GM18909 (cell line): Measurements from ENCODE around the gene AFAP1.

ENCODE experiments used
- ATAC-seq: cut with Tn5 transposase; IDR thresholded peaks from one replicate; pipeline ENCODE4 v1.9.1; 2021; ENCODE audit warnings: mild to moderate bottlenecking; ENCODE audit not compliant: unreplicated experiment, poor library complexity

The AFAP1 gene

DNA sequence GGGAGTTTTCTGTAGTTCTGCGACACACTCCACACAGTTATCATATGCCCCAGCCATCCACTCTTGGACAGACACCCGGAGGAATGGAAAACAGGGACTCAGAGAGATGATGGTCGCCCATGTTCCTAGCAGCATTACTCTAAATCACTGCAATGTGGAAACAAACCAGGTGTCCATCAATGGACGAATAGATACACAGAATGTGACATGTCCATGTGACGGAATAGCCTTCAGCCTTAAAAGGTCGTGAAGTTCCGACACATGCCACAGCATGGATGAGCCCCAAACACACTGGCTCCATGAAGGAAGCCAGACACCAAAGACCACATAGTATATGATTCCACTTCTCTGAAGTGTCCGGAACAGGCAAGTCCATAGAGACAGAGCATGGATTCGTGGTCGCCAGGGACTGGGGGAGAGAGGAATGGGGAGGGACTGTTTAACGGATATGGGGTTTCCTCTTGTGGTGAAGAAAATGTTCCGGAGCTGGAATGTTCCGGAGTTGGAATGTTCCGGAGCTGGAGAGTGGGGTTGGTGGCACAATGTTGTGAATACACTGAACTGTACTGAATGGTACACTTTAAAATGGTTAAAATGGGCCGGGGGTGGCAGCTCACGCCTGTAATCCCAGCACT is 28.7 kb upstream of the AFAP1 start:
- ATAC-seq: no peak

DNA sequence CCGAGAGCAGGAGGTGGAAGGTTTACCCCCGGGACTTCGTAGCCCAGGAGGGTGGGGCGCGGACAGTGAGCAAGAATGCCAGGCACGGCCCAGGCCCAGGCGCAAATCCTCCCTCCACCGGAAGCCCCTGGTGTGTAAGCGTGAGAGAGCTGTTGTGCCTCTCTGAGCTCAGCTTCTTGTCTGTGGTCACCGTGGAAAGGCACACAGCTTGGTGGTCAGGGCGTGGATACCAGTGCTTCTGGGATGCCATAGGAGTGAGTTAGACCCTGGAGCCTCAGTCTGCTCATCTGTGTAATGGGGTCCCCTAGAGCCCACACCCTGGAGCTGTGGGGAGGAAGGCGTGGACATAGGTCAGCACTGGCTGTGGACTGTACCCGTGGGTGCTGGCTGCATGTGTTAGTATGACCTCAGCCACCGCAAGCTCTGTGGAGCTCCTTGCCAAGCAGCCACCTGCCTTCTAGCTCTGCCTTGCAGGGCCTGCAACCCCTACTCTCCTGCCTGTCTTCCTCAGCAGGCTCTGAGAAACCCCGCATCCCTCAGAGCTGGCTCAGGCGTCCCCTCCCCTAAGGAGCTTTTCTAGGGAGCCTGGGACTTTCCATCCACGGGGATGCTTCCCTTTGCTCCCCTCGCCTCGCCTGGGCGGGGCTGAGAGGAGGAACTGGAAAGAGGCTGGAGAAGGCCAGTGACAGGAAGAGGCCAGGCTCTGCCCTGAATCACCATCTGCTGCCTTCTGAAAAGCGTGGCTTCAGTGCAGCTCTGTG is 28.0 kb upstream of the AFAP1 start:
- ATAC-seq: no peak

DNA sequence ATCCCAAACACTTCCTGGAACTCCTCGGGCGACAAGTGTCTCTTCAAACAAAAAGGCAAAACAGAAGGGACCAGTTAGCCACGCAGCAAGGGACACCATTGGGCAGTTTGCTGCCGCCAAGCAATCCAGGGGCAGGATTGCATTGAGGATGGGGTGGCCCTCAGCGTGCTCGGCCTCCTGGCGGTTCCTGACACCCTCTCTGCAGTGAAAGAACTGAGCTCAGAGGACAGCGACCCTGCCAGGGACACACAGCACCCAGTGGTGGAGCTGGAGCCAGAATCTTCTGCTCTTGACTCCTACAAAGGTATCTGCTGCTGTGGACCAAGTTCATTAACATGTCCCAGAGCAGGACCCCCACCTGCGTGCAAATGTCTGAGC is 27.4 kb upstream of the AFAP1 start:
- no peak for ATAC-seq

DNA sequence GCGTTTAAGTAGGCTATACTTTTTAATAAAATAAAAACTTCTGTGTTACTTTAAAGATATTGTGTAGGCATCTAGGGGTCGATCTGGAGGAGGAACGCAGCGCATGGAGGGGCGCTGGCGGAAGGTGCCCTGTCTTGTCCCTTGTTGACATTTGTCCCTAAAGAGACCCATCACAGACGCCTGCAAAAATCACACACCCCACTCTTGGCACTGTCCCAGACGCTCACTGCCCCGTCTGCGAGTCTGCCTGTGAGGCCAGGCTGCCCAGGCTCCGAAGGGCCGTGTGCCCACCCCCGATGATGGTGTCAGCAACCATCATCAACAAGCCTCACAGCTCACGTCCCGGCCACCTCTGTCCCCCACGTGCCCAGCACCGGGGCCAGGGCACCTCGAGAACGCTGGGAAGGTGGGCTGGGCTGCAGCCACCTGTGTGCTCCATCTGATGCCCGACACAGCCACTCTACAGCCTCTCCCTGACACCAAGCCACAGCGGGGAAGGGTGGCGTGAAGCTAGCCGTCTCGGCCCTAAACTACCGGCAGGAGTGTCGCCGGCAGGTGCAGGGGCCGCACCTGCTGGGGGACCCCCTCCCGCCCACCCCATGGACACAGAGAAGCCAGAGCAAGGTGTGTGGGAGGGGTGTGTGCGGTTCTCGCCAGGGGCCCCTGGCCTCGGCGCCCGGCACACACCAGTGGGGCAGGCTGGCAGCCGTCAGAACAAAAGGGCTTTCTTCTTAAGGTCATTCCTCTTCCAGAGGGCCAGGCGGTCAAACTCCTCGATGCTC is 26.8 kb upstream of the AFAP1 start:
- no peak for ATAC-seq

DNA sequence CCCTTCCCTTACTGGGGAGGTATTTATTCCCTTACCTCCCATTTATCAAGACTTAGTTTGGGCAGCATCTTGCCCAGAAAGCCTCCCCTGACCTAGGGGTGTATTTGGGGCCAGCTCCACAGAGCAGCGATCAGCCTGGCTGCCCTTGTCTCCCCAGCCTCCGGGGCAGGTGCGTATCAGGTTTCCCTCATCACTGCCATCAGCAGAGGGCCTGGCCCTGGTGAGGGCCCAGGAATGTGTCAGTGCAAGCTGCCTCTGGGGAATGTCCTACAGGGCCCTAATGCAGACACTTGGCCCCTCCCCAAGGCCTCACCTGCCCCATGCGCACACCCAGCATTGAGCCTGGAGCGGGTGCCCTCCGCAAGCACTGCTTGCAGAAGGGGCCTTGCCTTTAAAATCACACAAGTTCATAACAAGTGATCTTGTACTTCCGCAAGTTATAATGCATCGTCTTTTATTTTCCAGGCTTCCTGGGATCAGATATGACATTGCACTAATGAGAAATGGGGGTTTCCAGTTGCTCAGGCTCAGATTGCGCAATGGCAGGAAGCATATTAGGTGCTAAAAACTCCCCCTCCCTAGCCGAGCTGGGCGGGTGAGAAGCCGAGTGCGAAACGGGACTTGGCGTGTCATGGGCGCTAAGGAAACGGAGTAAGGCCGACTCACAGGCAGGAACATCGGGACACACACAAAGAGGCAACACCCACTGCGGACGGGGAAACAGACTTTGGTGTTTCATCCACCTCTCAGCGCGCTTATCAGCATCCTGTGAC is 25.4 kb upstream of the AFAP1 start:
- ATAC-seq: no peak

DNA sequence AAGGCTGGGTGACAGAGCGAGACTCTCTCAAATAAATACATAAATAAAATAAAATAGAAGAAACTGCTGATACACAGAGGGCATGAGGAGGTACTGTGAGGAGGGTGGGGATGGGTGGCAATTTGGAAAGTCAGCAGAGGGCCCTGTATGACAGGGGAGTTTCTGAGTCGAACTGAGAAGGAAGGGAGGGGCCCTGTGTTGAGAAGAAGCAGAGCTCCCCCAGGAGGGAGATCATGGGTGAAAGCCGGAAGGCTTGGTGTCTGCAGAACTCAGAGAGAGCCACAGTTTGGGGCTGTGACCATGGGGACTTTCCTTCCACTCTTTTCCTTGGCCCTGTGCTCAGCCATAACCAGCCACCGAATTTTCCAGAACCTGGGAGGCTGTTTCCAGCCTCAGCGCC is 24.8 kb upstream of the AFAP1 start:
- peak; percentile 29 for ATAC-seq

DNA sequence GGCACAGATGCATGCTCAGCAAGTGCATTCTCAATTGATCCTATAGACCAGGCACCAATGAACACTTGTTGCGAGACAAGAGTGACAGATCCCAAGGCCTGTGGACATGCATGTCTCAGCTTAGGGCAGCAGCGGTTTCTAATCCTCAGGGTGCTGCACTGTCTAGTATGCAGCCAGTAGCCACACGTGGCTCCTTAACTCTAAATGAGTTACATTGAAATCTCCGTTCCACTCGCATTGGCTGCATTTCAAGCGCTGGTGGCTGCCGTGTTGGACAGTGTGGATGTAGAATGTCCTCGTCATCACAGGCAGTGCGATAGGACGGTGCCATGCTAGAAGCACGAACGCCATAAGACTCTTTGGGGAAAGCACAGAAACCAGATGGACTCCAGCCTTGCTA is 24.0 kb upstream of the AFAP1 start:
- no peak for ATAC-seq

DNA sequence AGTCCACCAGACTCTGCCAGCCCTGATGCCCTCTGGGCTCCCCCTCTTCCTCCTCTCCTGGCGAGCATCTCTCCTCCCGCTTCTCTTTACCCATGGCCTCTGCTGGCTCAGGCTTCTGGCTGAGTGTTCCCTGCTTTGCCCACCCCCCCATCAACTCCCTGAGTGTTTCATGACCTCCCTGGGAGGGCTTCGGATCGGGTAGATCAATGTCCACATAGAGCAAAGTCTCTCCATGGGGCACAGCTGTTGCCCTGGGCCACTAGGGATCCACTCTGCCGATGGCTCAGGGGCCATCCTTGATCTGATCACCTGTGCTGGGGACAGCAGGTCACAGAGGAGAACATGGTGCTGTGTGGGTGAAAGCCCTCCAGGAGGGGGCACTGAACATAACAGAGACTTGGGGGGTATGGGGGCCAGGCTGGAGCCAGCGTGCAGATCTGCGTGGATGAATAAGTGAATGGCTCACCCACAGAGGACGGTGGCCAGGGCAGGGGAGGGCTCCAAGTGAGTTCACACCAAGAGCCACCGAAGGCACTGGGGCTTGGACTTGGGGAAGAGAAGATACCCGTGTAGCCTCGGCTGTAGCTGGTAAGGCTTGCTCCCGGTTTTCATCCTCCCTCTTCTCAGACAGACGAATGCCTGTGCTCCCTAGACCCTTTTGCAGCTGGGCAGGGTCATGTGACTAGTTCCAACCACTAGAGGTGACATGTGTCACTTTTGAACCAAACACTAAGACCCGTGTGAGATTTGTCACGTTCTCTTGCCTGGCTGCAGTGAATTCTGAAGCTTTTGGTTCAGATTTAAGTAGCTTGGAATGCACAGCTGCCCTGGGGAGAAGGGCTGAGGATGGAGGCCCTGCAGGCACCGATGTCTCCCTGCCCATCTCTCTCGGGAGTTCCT is 23.2 kb upstream of the AFAP1 start:
- no peak for ATAC-seq

DNA sequence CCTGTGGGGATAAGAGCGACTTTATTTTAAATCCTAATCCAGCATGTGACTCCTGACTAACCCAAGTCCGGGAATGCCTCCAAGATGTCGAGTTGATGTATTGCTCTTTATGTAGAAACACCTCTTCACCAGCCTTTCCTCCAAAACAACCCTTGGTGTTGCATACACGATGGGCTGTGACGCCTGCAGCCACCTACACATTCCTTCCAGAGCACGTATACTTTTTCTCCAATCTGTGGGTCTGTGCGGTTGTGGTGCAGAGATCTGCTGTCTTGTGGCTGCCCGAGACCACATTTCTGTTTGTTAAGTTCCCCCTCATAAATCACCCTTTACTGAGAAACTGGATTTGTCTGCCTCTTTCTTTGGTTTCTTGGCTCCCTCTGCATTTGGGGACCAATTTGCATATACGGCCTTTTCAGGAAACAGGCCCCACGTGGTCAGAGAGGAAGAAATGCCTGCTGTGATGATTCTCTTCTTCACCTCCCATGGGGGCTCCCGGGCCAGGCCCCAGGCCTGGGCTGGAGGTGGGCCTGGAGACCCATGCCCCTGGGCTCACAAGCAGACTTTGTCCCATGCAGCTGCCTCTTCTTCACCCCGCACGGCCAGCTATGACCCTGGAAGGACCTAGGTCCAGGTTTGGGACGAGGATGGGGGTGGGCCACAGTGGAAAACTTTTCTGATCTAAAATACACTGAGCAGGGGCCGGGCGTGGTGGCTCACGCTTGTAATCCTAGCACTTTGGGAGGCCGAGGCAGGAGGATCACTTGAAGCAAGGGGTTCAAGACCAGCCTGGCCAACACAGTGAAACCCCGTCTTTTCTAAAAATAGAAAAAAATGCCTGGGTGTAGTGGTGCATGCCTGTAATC is 21.4 kb upstream of the AFAP1 start:
- ATAC-seq: peak; percentile 60

DNA sequence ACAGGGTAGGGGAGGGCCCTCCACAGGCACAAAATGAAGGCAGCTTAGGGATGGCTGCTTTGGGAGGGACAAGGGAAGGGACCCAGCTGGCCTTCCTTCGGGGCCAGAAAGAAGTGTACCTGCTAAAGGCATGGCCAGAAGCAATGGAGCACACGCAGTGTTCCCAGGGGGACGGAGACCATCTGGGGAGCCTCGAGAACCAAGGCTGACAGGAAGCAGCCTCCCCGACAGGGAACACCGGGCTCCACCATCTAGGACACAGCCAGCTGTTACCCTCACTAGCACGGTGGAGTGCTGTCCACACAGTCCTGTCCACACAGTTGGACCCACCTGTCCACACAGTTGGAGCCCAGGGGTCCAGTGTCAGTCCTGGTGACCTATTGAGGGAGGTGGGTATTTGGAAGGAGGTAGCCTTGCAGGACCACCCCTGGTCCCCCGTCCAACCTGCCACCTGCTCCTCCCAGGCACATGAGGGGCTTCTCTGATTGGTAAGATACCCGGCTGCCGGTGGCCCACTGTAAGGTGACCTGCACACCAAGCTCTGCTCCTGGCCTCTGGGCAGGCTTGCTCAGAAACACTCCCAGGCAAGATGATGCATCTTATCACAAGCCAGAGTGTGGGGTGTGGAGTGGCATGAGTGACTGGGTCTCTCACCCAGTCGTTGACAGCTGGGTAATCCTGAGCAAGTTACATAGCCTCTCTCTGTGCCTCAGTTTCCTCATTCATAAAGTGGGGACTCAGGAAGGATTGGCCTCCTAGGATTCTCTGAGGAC is 20.5 kb upstream of the AFAP1 start:
- no peak for ATAC-seq

DNA sequence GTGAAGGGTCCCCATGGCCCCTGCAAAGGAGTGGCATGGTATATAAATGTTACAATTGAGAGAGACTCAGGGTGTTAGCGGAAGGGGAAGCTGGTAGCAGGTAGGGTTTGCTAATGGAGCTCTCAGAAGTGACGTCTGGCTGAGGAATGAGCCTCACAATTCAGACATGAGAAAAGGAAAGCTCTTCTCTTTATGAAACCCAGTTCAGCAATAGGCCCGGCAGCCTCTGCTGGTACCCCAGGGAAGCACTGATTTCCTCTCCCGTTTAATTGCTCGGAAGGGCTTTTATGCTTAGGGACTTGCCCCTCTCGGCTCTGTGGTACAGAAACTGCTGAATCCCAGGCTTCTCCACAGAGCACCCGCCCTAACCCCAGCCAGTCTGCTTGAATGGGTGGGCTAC is 19.4 kb upstream of the AFAP1 start:
- no peak for ATAC-seq

DNA sequence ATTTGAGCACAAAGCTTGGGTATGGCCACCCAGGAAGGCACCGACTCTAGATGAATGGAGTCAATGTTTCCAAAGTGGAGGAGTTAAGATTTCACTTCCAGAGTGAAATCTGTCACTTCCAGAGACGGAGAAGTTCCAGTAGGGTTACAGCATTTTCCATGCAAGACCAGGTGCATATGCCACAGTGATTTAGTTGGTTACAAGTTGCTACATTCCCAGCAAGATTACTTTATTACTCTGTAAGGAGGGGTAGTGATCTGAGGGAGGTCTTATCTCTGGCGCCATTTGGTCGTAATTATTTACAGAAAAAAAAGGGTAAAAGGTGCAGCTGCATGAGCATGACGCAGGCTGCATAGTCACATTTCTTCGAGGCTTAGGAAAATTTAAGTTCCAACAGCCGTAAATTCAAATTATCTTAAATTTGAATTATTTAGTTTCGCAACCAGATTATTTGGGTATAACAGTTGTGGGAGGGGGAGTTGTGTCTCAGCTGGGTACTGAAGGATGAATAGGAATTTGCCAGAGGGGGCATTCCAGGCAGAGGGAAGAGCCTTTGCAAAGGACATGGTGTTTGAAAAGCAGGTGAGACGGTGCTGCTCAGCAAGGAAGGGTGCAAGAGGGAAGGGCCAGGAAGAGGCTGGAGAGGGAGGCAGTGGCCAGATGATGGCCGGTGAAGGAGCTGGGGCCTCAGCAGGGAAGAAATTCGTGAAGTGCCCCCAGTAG is 17.4 kb upstream of the AFAP1 start:
- no peak for ATAC-seq

DNA sequence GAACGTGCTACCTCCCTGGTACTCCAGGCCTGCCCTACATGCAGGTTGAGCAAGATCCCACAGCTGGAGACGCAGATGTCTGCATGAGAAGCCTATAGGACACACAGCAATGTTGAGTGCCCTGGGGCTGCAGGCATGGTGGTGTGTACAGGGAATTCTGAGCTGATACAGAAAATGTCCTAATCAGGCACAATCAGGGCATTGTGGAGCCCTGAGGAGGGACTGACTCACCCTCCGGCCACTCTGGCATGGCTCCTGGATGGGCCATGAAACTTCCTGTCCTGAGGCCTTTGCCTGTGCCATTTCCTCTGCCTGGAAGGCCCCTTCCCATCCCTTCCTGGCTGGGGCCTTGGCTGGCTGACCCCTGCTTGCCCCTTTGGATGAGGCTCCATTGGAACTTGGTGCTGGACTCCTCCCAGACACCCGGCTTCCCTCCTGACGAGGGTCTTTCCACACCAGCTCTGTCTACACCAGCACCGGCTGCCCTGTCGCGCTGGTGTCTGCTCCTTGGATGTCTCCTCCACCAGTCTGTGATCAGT is 16.7 kb upstream of the AFAP1 start:
- no peak for ATAC-seq

DNA sequence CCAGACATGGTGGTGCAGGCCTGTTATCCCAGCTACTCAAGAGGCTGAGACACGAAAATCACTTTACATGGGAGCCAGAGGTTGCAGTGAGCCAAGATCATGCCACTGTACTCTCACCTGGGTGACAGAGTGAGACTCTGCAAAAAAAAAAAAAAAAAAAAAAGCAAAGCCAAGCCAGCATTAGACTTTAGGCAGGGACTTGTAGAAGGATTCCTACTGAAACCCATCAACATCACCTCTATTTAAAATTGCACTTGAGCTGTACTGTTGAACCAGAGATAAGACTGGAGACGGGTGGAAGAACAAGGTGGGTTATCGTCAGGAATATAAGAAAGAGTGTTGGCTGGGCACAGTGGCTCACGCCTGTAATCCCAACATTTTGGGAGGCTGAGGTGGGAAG is 15.7 kb upstream of the AFAP1 start:
- no peak for ATAC-seq

DNA sequence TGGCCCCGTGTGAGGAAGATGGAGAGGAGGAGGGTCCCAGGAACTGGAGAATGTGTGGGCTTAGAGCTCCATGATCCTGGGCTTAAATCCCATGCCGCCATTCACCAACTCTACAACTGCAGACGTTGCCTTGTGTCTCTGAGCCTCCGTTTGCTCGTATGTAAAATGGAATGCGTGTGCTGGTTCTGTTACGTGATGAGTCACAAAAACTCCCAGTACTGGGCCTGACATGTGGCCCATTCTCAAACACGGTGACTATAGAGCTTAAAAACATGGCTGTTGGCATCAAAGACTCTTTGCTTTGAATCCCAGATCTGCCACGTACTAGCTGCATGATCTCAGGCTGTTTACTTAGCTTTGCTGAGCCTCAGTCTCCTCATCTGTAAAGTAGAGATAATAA is 13.0 kb upstream of the AFAP1 start:
- no peak for ATAC-seq

DNA sequence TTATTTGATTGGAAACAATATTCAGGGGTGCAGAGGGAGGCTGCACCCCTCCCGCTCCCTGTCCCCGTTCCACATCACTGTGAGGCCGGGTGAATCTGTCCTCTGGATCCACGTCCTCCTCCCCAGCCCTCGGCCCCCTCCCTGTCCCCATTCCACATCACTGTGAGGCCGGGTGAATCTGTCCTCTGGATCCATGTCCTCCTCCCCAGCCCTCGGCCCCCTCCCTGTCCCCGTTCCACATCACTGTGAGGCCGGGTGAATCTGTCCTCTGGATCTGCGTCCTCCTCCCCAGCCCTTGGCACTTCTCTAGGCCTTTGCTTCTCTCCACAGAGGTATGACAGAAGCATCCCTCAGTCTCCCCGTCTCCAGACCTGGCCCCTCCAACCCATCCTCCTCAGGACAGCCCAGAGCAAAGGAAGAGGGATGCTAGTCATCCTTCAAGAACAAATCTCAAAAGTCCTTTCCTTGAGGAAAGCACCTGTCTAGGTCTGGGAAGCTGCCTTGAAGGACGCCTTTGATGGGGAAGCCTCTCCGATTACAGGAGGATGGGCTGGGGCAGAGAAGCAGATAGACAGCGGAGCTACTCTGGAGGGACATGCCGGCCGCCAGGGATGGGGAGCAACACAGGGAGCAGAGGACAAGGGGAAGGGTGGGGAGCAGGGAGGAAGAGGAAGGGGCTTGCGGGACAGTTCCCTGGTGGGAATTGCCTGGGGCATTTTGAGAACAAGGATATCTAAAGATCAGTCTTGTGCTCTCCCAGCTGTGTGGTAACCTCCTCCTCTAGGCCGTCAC is 10.8 kb upstream of the AFAP1 start:
- no peak for ATAC-seq
